ENCODE measurements around the gene RAB8A. TPM values are rescaled to one million over a fixed set of nuclear protein-coding genes. Genes with fewer than 3 reads are reported as not detected.

Gene RAB8A
- total RNA-seq, 1 donor from 2014 or later = 60.6 TPM

GRCh38 chr19:16121141-16121540 lies 9.5 kb downstream of the RAB8A start:
- H3K4me3 Mint-ChIP-seq (ENCODE audit: unreplicated experiment) = no peak overlapping the region
- H3K9me3 Mint-ChIP-seq (ENCODE audit: unreplicated experiment) = no peaks in the 10 kb centered on the region
- H3K4me1 Mint-ChIP-seq (ENCODE audit: unreplicated experiment) = no peaks in the 10 kb centered on the region
- H3K36me3 Mint-ChIP-seq (ENCODE audit: low read depth, unreplicated experiment) = peaks cover 30% of the 10 kb centered on the region
- no peak for DNase-seq (ENCODE audit: low spot score)
- TF ChIP-seq CTCF (IDR thresholded peaks at IDR 0.05; ENCODE audit: unreplicated experiment) = no peak
- H3K27ac Mint-ChIP-seq (ENCODE audit: unreplicated experiment) = no peak overlapping the region
- peaks cover 3% of the 10 kb centered on the region for H3K27me3 Mint-ChIP-seq (ENCODE audit: unreplicated experiment)

- H3K4me3 Mint-ChIP-seq (ENCODE audit: unreplicated experiment) = no peak overlapping the region
- no peak for TF ChIP-seq CTCF (IDR thresholded peaks at IDR 0.05; ENCODE audit: unreplicated experiment)
- H3K36me3 Mint-ChIP-seq (ENCODE audit: low read depth, unreplicated experiment) = peaks cover 34% of the 10 kb centered on the region
- no peaks in the 10 kb centered on the region for H3K9me3 Mint-ChIP-seq (ENCODE audit: unreplicated experiment)
- peaks cover 7% of the 10 kb centered on the region for H3K27me3 Mint-ChIP-seq (ENCODE audit: unreplicated experiment)
- no peak for DNase-seq (ENCODE audit: low spot score)
- no peaks in the 10 kb centered on the region for H3K4me1 Mint-ChIP-seq (ENCODE audit: unreplicated experiment)
- no peak overlapping the region for H3K27ac Mint-ChIP-seq (ENCODE audit: unreplicated experiment)
These were observed 10.3 kb downstream of the RAB8A start for GRCh38 chr19:16121967-16122366.

- DNase-seq (ENCODE audit: low spot score) = no peak
- H3K9me3 Mint-ChIP-seq (ENCODE audit: unreplicated experiment) = no peaks in the 10 kb centered on the region
- H3K4me1 Mint-ChIP-seq (ENCODE audit: unreplicated experiment) = no peaks in the 10 kb centered on the region
- no peak for TF ChIP-seq CTCF (IDR thresholded peaks at IDR 0.05; ENCODE audit: unreplicated experiment)
- H3K4me3 Mint-ChIP-seq (ENCODE audit: unreplicated experiment) = no peak overlapping the region
- H3K27ac Mint-ChIP-seq (ENCODE audit: unreplicated experiment) = no peak overlapping the region
- H3K36me3 Mint-ChIP-seq (ENCODE audit: low read depth, unreplicated experiment) = peaks cover 41% of the 10 kb centered on the region
- H3K27me3 Mint-ChIP-seq (ENCODE audit: unreplicated experiment) = peaks cover 8% of the 10 kb centered on the region
These were observed 13.3 kb downstream of the RAB8A start for GRCh38 chr19:16124953-16125352.

GRCh38 chr19:16125737-16126495 lies 14.2 kb downstream of the RAB8A start:
- Mint-ChIP-seq H3K36me3 (ENCODE audit: low read depth, unreplicated experiment) (peaks cover 47% of the 10 kb centered on the region), H3K9me3 (ENCODE audit: unreplicated experiment) (no peaks in the 10 kb centered on the region), H3K4me1 (ENCODE audit: unreplicated experiment) (no peaks in the 10 kb centered on the region), H3K4me3 (ENCODE audit: unreplicated experiment) (no peak overlapping the region), H3K27me3 (ENCODE audit: unreplicated experiment) (peaks cover 8% of the 10 kb centered on the region), H3K27ac (ENCODE audit: unreplicated experiment) (no peak overlapping the region)
- no peak for DNase-seq (ENCODE audit: low spot score)
- TF ChIP-seq CTCF (IDR thresholded peaks at IDR 0.05; ENCODE audit: unreplicated experiment) = no peak

GRCh38 chr19:16127080-16127479 lies 15.4 kb downstream of the RAB8A start:
- no peaks in the 10 kb centered on the region for H3K4me1 Mint-ChIP-seq (ENCODE audit: unreplicated experiment)
- no peak for TF ChIP-seq CTCF (IDR thresholded peaks at IDR 0.05; ENCODE audit: unreplicated experiment)
- no peaks in the 10 kb centered on the region for H3K9me3 Mint-ChIP-seq (ENCODE audit: unreplicated experiment)
- no peak overlapping the region for H3K4me3 Mint-ChIP-seq (ENCODE audit: unreplicated experiment)
- no peak for DNase-seq (ENCODE audit: low spot score)
- no peak overlapping the region for H3K27ac Mint-ChIP-seq (ENCODE audit: unreplicated experiment)
- H3K27me3 Mint-ChIP-seq (ENCODE audit: unreplicated experiment) = peaks cover 8% of the 10 kb centered on the region
- H3K36me3 Mint-ChIP-seq (ENCODE audit: low read depth, unreplicated experiment) = peaks cover 50% of the 10 kb centered on the region
